HG03066 (cell line): Measurements from ENCODE around the gene SMAD6.
"Not testable (repeated sequence)": the region's sequence is repeated elsewhere in the genome, so short reads cannot be mapped to it uniquely, and the experiment has no call there.

Experiments used
- ATAC-seq: cut with Tn5 transposase; IDR thresholded peaks from one replicate; pipeline ENCODE4 v1.9.1; 2021; ENCODE audit warnings: low read depth; ENCODE audit not compliant: unreplicated experiment

The SMAD6 gene

DNA sequence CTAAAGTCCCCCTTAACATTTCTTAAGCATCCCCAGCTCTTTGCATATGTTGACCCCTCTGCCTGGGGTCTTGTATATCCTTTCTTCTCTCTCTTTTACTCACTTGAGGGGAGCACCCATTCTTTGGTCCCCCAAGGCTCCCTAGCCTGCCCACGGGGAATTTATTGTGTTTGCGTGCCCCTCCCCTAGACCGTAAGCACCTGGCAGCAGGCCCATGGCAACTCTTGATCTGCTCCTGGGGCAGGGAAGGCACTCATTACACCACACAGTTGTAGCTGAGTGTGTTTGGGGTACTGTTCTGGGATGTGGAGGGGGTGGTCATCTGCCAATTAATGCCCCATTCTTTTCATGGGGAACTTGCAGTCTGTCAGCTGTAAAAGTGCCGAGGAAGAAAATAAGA is 27.3 kb upstream of the SMAD6 start:
- no peak for ATAC-seq

DNA sequence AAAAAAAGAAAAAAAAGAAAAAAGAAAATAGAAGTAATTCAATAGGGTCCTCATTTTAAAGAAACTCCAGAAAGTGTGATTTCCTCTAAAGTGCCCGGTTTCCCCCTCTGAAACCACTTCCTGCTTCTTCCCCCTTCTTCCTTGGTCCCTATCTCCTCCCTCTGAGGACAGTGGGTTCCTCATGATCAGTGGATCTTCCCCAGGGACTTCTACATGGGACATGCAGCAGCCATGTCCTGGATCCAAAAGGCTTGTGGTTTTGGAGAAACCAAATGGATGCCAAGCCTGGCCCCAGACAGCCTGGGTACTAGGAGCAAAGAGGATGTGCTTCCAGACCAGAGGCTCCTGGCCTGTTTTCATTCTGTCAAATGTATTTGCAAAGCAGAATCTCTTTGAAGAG is 26.6 kb upstream of the SMAD6 start:
- ATAC-seq, result no peak

DNA sequence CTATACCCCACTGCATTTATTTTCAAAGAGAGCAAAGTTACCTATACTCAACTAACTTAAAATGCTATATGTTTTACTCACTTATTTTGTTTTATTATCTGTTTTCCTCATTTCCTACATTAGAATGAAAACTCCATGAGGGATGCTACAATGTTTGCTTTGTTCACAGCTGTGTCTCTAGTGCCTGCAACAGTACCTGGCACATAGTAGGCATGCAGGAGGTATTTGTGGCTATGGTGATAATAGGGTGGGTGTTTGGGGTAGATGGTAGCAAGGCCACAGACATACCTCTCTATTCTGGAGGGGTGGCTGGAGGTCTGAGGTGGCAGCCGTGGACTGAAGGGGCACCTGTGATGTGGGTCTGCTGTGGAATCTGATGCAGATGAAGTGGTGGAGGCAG is 24.7 kb upstream of the SMAD6 start:
- ATAC-seq, result no peak

DNA sequence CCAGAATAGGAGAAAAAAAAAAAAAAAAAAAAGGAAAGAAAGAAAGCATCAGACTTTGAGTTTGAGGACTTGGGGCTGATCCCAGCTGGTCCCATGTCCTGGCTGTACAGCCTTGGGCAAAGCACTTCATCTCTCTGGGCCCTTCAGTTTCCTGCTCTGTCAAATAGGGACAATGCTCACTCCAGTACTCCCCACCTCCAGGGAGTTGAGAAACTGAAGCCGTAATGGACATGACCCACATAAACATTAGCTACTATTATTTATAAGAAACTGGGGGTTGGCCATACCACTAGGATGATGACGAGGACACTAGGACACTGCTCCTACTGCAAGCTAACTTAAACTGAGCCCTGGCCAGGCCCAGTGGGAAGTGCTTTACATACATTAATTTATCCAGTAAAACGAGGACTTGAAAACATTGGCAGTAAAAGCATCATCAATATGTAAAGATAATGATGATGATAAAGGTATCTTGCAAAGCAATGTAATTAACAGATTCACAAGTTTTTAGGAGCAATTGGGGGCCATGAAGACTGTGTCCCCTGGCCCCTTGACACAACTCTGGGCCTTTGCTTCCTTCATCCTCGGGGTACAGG is 22.9 kb upstream of the SMAD6 start:
- ATAC-seq, result no peak

DNA sequence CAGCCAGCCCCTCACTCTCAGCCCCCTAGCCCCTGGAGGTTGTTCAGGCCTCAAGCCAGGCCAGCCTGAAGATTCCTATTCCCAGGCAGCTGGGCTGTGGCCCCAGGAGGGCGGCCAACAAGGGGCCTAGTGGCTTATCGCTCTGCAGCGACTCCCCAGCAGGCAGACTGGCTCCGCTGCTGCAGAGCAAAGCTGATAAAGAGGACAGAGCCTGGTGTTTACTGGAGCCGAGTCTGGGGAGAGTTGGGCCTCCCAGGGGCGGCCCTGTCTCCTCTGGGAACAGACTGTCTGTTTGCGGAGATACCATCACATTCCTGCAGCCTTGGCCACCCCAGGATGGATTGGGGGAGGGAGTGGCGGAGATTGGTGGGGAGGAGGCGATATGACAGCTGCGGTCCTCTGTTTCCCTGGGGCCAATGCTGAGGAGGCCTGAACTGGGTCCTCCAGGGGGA is 22.4 kb upstream of the SMAD6 start:
- ATAC-seq, result no peak

DNA sequence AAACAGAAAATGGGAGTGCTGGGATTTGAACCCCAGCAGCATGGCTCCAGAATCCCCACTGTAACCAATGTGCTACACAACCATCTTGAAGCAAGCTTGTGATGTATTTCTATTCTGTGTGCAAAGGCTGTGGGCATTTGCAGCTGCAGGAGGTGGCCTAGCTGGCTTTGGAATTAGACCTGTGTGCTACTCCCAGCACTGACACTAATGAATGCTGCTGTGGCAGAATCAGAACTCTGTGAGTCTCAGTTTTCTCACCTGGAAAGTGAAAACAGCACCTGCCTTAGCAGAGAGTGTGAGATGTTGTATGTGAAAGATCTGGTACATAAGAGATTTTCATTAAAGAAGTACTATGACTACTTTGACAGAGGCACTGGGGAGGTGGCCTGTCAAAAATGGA is 21.5 kb upstream of the SMAD6 start:
- no peak for ATAC-seq

DNA sequence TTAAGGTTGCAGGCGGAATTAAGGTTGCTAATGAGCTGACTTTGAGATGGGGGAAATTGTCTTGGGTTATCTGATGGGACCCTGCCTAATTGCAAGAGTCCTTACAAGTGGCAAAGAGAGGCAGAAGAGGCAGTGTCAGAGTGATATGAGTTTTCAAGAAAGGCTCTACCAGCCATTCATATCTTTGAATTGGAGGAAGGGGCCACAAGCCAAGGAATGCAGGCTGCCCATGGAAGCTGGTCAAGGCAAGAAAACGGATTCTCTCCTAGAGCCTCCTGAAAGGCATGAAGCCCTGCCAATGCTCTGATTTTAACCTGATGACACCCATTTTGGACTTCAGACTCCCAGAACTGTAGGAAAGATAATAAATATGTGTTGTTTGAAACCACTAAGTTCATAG is 20.6 kb upstream of the SMAD6 start:
- no peak for ATAC-seq

DNA sequence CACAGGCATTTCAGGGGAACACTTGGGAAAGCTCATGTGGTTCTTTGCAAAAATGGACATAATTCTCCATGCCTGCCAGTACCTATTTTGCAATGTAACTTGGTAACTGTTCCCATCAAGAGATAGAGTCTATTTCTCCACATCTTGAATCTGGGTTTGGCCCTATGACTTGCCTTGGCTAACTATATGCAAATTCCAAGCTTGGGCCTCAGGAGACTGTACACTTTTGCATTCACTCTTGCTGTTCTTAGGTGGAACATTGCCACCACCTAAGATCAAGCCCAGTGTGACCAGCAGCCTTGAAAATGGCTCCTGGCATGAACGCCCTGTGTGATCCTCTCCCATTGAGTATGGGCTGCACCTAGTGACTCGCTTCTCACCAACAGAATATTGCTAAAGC is 19.8 kb upstream of the SMAD6 start:
- no peak for ATAC-seq

DNA sequence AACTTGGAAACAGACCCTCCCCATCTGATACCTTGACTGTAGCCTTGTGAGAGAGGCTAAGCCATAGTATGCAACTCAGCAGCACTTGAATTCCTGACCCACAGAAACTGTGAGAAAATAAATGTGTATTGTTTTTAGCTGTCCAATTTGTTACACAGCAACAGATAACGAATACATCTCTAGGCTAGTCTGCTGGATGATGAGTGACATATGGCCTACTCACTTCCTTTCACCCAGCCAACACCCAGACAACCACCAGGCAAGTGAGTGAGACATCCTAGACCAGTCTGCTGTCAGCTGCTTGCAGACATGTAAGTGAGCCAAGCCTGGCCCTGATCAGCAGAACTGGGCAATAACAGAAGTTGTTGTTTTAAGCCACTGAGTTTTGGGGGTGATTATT is 19.2 kb upstream of the SMAD6 start:
- no peak for ATAC-seq

DNA sequence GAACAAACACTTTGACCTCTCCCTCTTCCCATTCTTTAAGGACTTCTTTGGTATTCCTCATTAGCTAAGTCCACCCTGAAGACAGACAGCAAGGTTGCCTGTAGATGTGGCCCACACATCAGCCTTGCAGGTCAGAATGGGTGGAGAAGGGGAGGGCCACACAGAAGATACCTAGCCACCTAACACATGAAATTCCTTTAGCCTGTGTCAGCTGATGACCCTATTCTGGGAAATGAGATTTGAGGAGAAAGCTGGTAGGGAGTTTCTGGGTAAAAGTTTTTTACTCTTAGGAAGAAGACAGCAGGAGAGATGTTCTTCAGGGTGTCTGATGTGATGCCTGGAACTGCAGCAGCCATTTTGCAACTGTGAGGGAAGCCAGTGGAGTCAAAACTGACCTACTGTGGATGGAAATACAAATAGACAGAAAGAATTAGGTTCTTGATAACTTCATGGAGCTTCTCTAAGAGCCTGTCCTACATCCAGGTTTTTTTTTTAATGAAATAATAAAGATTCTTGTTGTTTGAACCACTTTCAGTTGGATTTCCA is 17.8 kb upstream of the SMAD6 start:
- ATAC-seq, result no peak

DNA sequence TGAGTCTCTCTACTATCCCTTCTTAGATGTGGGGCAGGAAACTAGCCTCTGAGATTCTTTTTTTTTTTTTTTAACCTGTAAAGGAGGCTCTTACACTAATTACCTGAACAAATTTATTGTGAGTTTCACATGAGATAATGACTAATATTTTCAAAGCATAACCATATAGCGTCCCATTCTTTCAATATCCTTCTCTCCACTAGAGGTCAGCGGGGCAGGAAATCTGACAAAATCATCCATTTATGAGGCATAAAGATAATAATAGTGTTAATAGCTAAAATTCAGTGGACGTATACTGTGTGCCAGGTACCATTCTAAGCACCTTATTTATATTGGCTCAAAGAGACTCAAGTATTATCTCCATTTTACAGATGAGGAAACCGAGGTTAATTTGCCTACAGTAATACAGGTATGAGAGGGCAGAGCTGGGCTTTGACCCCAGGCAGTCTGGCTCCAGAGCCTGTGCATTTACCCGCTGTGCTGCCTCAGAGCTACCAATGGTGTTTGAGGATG is 16.3 kb upstream of the SMAD6 start:
- ATAC-seq, result no peak

DNA sequence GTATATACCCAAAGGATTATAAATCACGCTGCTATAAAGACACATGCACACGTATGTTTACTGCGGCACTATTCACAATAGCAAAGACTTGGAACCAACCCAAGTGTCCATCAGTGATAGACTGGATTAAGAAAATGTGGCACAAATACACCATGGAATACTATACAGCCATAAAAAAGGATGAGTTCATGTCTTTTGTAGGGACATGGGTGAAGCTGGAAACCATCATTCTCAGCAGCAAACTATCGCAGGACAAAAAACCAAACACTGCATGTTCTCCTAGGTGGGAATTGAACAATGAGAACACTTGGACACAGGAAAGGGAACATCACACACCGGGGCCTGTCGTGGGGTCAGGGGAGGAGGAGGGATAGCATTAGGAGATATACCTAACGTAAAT is 11.1 kb upstream of the SMAD6 start:
- not testable (repeated sequence) for ATAC-seq

DNA sequence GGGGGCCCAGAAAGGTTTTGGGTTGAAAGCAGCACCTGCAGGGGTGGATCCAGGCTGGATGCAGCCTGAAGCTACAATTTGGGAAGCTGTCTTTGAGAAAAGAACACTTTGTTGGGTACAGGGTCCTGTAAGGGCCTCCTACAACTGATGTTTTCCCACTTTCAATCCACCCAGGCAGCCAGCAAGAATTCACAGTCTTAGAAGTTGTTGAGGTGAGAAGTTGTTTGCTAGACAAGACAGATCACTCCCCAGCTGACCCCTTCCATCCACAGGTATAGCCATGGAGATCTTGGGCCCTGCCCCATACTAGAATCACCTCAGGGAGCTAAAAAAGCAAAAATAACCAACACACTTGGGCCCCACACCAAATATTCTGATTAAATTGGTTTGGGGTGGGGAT is 10.3 kb upstream of the SMAD6 start:
- ATAC-seq, result no peak

DNA sequence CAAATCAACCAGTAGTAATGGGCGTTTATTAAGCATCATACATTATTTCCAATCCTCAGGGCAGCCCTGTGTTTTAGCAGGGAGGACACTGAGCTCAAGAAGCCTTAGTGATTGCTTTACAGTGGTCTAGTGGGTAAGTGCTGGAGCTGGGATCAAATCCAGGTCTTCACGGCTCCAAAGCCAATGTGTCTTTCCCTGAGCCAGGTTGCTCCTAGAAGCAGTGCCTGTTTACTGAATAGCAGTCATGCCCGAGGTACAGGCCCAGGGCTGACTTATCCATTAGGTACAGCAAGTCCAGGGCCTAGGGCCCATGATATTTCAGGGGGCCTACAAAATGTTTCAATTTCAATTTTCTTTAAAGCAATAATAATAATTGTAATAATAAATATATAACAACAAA is 9.6 kb upstream of the SMAD6 start:
- ATAC-seq, result no peak

DNA sequence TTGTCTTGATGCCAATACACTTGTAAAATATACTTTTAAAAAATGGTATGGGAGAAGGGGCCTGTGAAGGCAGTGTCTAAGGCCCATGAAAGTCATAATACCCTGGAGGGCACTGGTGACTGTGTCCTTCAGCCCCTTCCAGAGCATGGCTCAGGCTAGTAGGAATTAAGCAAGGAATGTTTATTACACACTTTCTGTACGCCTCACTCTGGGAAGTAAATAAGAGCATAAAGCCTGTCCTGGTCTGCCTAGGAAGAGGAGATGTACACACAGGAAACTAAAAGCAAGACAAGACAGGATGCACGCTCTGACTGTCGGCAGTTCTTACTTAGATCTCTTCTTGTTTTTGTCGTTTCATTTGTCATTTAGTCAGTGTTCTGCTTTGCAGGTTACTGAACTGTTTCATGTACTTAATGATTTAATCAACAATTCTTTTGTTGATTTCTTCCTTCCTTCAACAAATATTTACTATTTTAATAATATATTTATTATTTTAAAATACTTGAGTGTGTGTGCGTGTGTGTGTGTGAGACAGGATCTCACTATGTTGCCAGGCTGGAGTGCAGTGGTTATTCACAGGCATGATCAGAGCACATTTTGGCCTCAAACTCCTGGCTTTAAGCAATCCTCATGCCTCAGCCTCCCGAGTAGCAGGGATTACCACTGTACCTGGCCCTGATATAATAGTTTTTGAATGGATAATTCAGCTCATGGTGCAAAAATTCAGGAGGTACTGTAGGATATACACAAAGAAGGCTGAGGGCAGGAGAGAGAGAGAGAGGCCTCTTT is 9.0 kb upstream of the SMAD6 start:
- ATAC-seq, result no peak

DNA sequence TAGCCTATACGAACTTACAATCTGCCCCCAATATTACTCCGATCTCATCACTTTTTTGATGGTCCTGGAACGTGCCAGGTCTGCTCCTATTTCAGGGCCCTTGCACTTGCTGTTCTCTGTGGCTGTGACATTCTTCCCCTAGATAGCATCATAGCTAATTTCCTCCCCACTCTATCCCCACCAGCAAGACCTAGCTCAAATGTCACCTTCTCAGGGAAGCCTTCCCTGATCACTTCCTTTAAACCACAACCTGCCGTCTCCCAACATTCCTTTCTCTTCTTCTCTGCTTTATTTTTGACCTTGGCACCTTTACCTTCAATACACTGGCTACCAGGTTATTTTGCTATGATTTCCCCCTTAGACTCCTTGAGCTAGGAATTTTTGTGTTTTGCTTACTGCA is 5.3 kb upstream of the SMAD6 start:
- ATAC-seq, result no peak

DNA sequence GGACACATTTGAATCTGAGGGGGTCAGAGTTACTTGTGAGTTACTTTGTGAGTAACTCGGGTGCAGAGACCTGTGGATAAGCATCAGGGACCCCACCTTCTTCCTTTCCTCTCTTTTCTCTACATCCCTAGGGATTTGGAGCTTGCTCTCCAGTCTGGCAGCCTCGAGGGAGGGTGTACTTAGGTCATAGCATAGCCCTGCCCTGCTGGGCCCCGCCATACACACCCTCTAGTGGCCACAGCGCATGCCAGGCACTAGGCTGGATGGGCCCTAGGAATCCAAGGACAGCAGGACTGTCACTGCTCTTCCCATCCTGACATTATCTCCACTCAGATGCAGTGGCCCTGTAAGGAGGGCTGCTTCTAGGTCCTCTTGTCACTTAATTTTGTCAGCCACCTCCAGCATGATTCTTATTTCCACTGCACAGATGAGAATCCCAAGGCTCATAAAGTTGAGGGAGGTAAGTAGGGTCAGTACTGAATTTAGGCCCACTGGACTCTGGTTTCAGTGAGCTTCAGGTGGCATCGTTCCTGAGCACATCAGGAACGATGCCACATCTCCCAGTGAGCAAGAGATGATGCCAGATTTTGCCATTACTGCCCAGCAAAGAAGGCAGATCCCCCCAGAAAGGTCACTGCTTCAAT is 3.6 kb upstream of the SMAD6 start:
- no peak for ATAC-seq

DNA sequence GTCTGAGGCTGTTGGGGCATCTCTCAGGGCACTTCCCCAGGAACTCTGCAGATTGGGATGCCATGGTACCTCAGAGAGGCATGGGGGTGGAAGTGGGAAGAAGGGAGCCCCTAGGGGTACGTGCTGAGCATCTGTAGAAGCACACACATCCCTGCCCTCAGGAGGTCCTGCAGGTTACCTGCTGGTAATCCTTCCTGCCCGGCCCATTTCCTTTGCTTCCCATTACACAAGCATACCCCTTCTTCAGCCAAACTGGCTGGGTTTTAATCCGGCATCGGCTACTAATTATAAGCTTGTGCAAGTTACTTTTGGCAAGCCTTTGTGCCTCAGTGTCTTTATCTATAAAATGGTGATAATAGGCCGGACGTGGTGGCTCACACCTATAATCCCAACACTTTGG is 3.1 kb upstream of the SMAD6 start:
- no peak for ATAC-seq

DNA sequence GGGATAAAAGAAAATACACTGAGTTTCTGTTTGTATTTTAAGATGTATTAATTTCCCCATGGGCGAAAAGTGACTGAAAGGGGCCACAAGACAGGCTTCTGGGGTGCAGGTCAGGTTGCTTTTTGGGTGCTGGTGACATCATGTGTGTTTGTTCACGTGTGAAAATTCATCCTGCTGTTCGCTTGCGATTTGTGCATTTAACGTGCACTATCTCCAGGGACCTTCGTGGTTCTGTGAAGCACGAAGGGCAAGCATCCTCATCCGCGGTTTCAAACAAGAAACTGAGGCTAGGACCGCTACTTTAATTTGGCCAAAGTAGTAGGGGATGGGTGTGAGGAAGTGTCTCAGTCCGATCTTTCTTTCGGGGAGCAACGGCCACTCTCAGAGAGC is 1.6 kb upstream of the SMAD6 start:
- ATAC-seq, result no peak

DNA sequence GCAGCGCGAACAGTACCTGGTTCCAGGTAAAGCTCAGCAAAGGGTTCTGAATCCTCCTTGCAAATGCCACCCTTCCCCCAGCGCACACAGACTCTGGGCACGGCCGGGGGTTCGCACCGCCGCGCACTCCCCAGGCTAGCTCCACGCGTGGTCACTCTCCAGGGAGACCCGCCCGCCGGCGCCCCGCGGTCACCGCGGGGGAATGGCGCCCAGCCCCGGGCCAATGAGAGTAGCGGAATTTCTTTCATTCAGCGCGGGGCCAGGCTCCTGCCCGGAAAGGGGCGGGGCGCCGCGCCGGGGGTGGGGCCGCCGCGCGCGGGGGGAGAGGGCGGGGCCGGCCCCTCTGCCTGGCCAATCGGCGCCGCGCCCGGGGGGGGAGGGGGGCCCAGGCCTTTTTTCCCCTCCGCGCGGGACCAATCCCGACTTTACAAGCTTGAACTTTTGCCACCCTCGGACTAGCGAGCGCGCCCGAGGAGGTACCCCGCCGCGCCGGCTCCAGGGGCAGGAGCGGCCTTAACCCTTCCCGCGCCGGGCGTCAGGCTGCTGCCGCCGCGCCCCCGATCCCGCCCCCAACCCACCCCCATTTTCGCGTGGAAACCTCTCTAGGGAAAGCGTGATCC is 1.1 kb upstream of the SMAD6 start:
- ATAC-seq, result peak; percentile 45

DNA sequence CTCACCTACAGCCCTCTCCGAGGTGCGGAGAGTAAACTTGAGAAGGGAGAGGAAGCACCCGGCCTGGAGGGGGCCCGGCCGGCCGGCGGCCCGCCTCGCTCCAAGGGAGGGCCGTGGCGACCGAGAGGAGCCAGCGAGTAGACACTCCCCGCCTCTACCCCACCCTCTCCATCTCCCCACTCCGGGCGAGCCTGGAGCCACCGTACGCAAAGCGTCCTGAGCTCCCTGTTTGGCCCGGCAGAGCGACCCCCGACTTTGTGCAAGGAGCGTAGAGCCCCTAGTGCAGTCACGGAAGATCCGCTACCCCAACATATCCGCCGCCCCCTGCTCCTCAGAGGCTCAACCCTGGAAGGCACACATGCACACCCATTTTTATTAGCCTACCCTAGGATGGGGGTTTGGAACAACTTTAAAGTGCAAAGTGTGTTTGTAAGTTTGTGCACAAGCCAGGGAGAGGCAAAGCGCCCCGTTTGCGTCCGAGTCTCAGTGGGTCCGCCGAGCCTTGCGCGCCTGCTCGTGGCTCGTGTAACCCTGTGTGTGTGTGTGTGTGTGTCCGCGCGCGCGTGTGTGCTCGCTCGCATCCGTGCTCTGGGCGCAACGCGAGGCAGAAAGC is 508 bp upstream of the SMAD6 start:
- ATAC-seq, result peak; percentile 18
